ENCODE measurements around the gene CALN1.

GRCh38 chr7:72042855-72043254 lies 369.3 kb downstream of the CALN1 start:
- TF ChIP-seq GATA3 (IDR thresholded peaks at IDR 0.05; ENCODE audit: low read depth, low read length) (no peak), GATA2 (IDR thresholded peaks at IDR 0.05; ENCODE audit: low read depth, low read length) (no peak)

Measured in SH-SY5Y (cell line).